Measurements from ENCODE around the gene MID1IP1.
A peak's percentile ranks its signal among the peaks of the same experiment; 100 is the strongest.

Gene MID1IP1, protein sequence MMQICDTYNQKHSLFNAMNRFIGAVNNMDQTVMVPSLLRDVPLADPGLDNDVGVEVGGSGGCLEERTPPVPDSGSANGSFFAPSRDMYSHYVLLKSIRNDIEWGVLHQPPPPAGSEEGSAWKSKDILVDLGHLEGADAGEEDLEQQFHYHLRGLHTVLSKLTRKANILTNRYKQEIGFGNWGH

DNA sequence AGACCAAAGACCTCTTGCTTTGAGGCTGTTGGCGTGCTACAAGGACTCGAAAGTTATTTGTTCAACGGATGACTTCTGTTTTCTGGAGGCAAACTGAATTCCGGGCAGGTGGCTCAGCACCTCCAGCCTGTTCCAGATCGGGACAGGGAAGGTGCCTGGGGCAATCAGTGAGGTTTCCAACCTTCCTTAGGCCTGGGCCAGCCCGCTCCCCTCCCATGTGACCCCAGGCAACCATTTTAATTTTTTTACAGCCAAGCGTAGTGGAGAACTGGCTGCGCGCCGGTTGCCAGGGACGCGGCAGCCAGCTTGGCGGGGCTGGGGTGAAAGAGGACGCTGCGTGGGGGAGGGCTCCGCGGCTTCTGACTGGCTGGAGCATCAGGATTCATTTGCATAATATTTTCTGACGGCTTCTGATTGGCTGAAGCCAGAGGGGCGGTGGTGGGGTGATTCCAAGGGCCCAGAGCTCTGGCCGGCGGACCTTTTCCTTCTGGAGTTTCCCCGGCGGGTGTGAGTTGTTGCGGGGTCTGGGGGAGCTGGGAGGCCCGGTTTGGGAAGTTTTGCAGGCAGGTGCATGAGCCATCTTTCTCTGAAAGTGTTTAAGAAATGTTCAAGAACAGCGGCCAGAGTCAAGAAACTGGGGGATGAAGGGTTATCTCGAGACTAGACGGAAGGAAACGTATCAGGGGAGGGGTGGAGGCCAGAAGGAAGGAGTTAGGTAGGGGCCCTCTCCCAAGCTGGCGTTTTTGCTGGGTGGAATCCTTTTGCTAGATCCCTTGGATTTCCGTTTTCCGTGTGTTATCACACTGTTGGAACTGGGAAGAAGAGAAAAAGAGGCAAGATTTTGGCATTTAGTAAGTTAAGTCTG lies at the start of gene MID1IP1:
MID1IP1 (plus strand) TSS at position 479 of the 865 bp plus-strand sequence. CDS start 3,488 bp downstream, outside the sequence.
- peak in 2 of 3 donors; percentile 58 to 71 for DNase-seq (ENCODE audit: low read depth in 2 of 3, low spot score in 1 of 3)

DNA sequence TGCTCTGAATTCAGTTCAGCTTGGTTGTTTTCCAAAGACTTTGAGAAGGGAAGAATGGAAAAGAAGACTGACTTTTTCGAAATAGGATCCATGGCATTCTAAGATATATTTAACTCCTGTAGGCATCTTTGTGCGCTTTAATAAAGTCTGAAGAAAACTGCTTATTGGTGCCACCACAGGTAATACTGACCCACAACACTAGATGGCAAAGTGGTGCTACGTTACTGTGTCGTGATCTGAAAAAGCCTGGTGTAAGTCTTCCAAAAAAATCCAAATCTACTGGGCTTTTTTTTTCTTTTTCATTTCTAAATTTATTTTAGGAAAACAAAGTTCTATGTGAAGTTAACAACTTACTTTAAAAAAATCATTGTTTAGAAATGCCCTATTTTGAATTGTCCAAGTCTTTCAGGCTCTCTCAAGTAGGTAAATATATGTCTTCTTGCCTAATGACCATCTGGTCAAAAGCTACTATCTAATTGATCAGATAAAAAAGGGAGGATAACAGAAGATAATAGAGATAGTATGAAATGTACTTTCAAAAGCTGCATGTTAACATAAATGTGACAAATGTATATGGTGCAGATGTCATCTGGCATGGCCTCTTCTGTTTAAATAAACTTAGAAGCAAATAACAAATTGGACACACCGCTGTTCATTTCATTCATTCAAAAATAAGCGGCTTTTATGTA lies 47.0 kb upstream of the MID1IP1 start:
- DNase-seq (ENCODE audit: low read depth in 2 of 3, low spot score in 1 of 3), result peak in 1 of 3 donors; percentile 46

DNA sequence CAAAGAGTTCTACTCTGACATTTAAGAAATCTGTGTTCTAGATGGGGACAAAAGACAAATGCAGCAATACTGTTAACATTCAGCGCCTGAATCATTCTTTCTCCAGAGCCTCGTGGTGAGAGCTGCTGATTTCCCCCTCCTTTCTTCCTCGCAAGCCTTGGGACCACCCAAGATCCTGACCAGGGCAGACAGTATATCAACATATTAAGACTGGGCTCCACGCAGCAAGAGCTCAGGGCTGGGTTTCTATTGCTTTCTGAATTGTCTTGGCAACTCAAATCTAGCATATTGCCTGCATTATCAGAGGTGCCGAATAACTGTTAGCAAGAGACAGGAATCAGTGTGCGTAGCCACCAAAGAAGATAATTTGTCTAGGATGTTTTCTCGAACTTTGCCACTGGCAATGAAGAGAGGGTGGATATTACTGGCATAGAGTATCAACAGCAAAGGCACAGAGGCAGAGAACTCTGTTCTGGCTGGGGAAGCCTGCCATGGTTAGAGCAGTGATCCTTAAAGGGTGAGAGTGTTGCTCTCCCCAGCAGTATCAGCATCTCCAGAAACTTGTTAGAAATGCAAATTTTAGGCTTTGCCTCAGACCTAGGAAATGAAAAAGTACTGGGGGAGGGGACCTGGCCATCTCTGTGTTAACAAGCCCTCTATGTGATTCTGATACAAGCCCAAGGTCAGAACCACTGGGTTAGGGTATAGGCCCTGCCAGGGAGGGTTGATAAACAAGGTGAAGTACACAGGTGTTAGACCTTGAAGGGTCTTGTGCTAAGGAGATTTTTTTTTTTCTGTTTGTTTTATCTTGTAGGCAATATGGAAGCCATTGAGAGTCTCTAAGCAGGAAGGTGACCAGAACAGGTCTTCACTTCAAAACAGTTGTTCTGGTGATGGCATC lies 46.2 kb upstream of the MID1IP1 start:
- DNase-seq (ENCODE audit: low read depth in 2 of 3, low spot score in 1 of 3), result no peak

GRCh38 chrX:38760883-38761282 lies 40.4 kb upstream of the MID1IP1 start:
- no peak for DNase-seq (ENCODE audit: low read depth in 2 of 3, low spot score in 1 of 3)

GRCh38 chrX:38768079-38768478 lies 33.2 kb upstream of the MID1IP1 start:
- DNase-seq (ENCODE audit: low read depth in 2 of 3, low spot score in 1 of 3), result no peak

GRCh38 chrX:38770152-38770551 lies 31.1 kb upstream of the MID1IP1 start:
- DNase-seq (ENCODE audit: low read depth in 2 of 3, low spot score in 1 of 3), result no peak

GRCh38 chrX:38774249-38774648 lies 27.0 kb upstream of the MID1IP1 start:
- DNase-seq (ENCODE audit: low read depth in 2 of 3, low spot score in 1 of 3), result no peak

- DNase-seq (ENCODE audit: low read depth in 2 of 3, low spot score in 1 of 3), result no peak
These were observed 4.3 kb upstream of the MID1IP1 start for GRCh38 chrX:38796946-38797345.

GRCh38 chrX:38798956-38799355 lies 2.3 kb upstream of the MID1IP1 start:
- no peak for DNase-seq (ENCODE audit: low read depth in 2 of 3, low spot score in 1 of 3)

GRCh38 chrX:38799995-38800580 lies 1.2 kb upstream of the MID1IP1 start:
- no peak for DNase-seq (ENCODE audit: low read depth in 2 of 3, low spot score in 1 of 3)

GRCh38 chrX:38803243-38803587 lies 2.0 kb downstream of the MID1IP1 start:
- no peak for DNase-seq (ENCODE audit: low read depth in 2 of 3, low spot score in 1 of 3)

DNA sequence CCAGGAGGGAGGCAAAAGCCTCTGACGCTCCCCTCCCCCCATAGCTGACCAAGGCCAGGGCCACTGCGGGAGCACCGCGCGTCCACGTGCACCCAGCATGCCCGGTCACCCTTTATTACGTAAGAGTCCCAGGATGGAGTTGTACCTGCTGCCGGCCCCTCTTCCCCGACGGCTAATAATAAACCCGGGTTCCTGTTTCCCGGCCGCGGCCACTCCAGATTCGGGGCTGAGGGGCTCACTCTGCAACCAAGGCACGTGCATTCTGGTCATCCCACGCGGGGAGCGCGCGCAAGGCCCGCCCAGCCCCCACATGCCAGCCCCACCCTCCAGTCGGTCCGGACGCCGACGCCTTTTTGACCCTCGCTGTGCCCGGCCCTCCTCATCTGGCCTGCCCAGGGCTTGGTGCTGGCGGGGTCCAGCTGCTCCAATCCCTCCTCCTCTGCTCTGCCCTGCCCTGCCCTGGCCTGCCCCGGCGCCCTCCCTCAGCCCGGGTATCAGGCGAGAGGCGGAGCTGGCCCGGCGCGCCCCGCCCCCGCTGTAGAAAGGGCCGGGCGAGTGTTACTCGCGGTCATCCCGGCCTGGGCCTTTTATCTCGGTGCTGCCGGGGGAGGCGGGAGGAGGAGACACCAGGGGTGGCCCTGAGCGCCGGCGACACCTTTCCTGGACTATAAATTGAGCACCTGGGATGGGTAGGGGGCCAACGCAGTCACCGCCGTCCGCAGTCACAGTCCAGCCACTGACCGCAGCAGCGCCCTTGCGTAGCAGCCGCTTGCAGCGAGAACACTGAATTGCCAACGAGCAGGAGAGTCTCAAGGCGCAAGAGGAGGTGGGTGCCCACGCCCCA lies 2.6 kb downstream of the MID1IP1 start:
- DNase-seq (ENCODE audit: low read depth in 2 of 3, low spot score in 1 of 3), result peak in 2 of 3 donors; percentile 66 to 67

GRCh38 chrX:38804432-38804681 lies 3.1 kb downstream of the MID1IP1 start:
- DNase-seq (ENCODE audit: low read depth in 2 of 3, low spot score in 1 of 3), result no peak

- DNase-seq (ENCODE audit: low read depth in 2 of 3, low spot score in 1 of 3), result peak in 2 of 3 donors; percentile 9 to 21
These were observed 3.6 kb downstream of the MID1IP1 start for GRCh38 chrX:38804682-38805431.

- DNase-seq (ENCODE audit: low read depth in 2 of 3, low spot score in 1 of 3), result peak in 2 of 3 donors; percentile 30 to 43
These were observed 4.5 kb downstream of the MID1IP1 start for GRCh38 chrX:38805432-38806389.

- no peak for DNase-seq (ENCODE audit: low read depth in 2 of 3, low spot score in 1 of 3)
These were observed 5.8 kb downstream of the MID1IP1 start for GRCh38 chrX:38806875-38807621.

DNA sequence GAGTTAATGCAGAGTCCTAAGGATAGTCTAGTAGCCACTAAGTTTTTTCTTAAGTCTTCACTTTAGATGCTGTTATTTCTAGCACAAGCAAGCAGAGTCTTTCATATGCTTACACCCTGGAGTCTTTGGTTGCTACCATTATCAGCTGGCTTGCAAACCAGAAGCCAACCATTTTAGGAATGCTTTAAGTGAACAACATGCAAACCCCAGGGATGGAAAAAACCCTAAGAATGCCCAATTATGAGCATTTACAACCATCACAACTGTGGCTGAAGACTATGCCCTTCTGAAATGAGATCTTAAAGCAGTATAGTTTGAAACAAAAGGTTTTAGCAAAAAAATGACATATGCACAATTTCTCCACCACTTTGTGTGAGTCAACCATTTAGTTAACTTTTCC lies 6.6 kb downstream of the MID1IP1 start:
- DNase-seq (ENCODE audit: low read depth in 2 of 3, low spot score in 1 of 3), result no peak

Data from stimulated activated CD4-positive, alpha-beta T cell treated with anti-CD3 and anti-CD28 coated beads, Interleukin-12 subunit alpha, Interleukin-12 subunit beta, amount 100 ng/mL, for 48 hours (primary cell).